IMR-90 (cell line): ENCODE results near the gene TMEM53.

Experiments
- BHLHE40 ChIP-seq: fragments of 150-350 bp; IDR thresholded peaks from 2 replicates; pipeline ENCODE4 v1.6.1; 2016; ENCODE audit warnings: mild to moderate bottlenecking, low read depth, low read length
- CTCF ChIP-seq: conservative IDR thresholded peaks from 2 replicates; pipeline ENCODE4 v1.5.1; 2012; ENCODE audit warnings: mild to moderate bottlenecking, low read depth, low read length, improper control_type of control experiment
- MAFK ChIP-seq: IDR thresholded peaks from 2 replicates; pipeline ENCODE4 v1.6.1; 2012; ENCODE audit warnings: low read depth, low read length, improper control_type of control experiment
- MAZ ChIP-seq: IDR thresholded peaks from 2 replicates; pipeline ENCODE4 v1.6.1; 2012; ENCODE audit warnings: low read depth, mild to moderate bottlenecking, low read length, improper control_type of control experiment, moderate library complexity, borderline replicate concordance
- MXI1 ChIP-seq: IDR thresholded peaks from 2 replicates; pipeline ENCODE4 v1.6.1; 2012; ENCODE audit warnings: low read depth, mild to moderate bottlenecking, low read length, moderate library complexity, borderline replicate concordance
- POLR2A ChIP-seq: IDR thresholded peaks from 2 replicates; pipeline ENCODE4 v1.6.1; 2012; ENCODE audit warnings: mild to moderate bottlenecking, low read depth, low read length
- RAD21 ChIP-seq: IDR thresholded peaks from 2 replicates; pipeline ENCODE4 v1.6.1; 2012; ENCODE audit warnings: low read length, improper control_type of control experiment
- RFX5 ChIP-seq: IDR thresholded peaks from 2 replicates; pipeline ENCODE4 v1.8.0; 2012; ENCODE audit warnings: low read depth, mild to moderate bottlenecking, low read length, moderate library complexity
- SMC3 ChIP-seq: fragments of 150-350 bp; IDR thresholded peaks from 2 replicates; pipeline ENCODE4 v1.6.1; 2016; ENCODE audit warnings: low read depth, mild to moderate bottlenecking, antibody characterized with exemption, low read length, moderate library complexity
- USF2 ChIP-seq: fragments of 150-350 bp; IDR thresholded peaks from 2 replicates; pipeline ENCODE4 v1.6.1; 2017; ENCODE audit warnings: mild to moderate bottlenecking, antibody characterized with exemption, low read length, low read depth

GRCh38 chr1:44661781-44662682 lies 12.2 kb downstream of the TMEM53 start:
- TF ChIP-seq POLR2A (no peak), CTCF (no peak), MAFK (no peak), MXI1 (no peak), BHLHE40 (no peak), MAZ (no peak), RAD21 (no peak), USF2 (no peak), SMC3 (no peak), RFX5 (no peak)
